ENCODE data around the gene SHOC2.

The SHOC2 gene

GRCh38 chr10:110977662-110978061 lies 58.3 kb downstream of the SHOC2 start:
- H3K4me1 ChIP-seq (ENCODE audit: insufficient read depth, low read length, severe bottlenecking) = peaks cover 6% of the 10 kb centered on the region
- TF ChIP-seq EZH2 (IDR thresholded peaks at IDR 0.05; ENCODE audit: borderline replicate concordance, low read length) (no peak), CTCF (IDR thresholded peaks at IDR 0.05; ENCODE audit: low read length) (no peak)
- no peak overlapping the region for H2AFZ ChIP-seq (ENCODE audit: low read length)
- H4K20me1 ChIP-seq (ENCODE audit: insufficient read depth, low read length) = no peaks in the 10 kb centered on the region
- H3K27ac ChIP-seq (ENCODE audit: low read depth, low read length, poor library complexity, severe bottlenecking) = no peak overlapping the region
- peaks cover 43% of the 10 kb centered on the region for H3K36me3 ChIP-seq (ENCODE audit: insufficient read depth, low read length)
- no peak overlapping the region for H3K9ac ChIP-seq (ENCODE audit: low read length)
- no peak overlapping the region for H3K4me3 ChIP-seq (ENCODE audit: low read depth, low read length, poor library complexity, severe bottlenecking)
- H3K4me2 ChIP-seq (ENCODE audit: low read length) = no peak overlapping the region
- no peaks in the 10 kb centered on the region for H3K27me3 ChIP-seq (ENCODE audit: insufficient read depth, low read length)
- H3K79me2 ChIP-seq (ENCODE audit: insufficient read depth, low read length) = peaks cover 86% of the 10 kb centered on the region
- H3K9me2 ChIP-seq (ENCODE audit: low read depth, low read length) = no peaks in the 10 kb centered on the region
- no peaks in the 10 kb centered on the region for H3F3A ChIP-seq (ENCODE audit: insufficient read depth, low read length)
- no peaks in the 10 kb centered on the region; the same call in 1 of the 2 replicates for H3K9me3 ChIP-seq (ENCODE audit: low read length)

GRCh38 chr10:110978204-110978603 lies 58.8 kb downstream of the SHOC2 start:
- no peak overlapping the region for H3K27ac ChIP-seq (ENCODE audit: low read depth, low read length, poor library complexity, severe bottlenecking)
- H3K4me1 ChIP-seq (ENCODE audit: insufficient read depth, low read length, severe bottlenecking) = peaks cover 6% of the 10 kb centered on the region
- no peak overlapping the region for H3K4me3 ChIP-seq (ENCODE audit: low read depth, low read length, poor library complexity, severe bottlenecking)
- H3K27me3 ChIP-seq (ENCODE audit: insufficient read depth, low read length) = no peaks in the 10 kb centered on the region
- H3K79me2 ChIP-seq (ENCODE audit: insufficient read depth, low read length) = peaks cover 86% of the 10 kb centered on the region
- no peaks in the 10 kb centered on the region; the same call in 1 of the 2 replicates for H3K9me3 ChIP-seq (ENCODE audit: low read length)
- H3F3A ChIP-seq (ENCODE audit: insufficient read depth, low read length) = no peaks in the 10 kb centered on the region
- no peaks in the 10 kb centered on the region for H3K9me2 ChIP-seq (ENCODE audit: low read depth, low read length)
- H3K36me3 ChIP-seq (ENCODE audit: insufficient read depth, low read length) = peaks cover 43% of the 10 kb centered on the region
- no peak overlapping the region for H3K9ac ChIP-seq (ENCODE audit: low read length)
- H4K20me1 ChIP-seq (ENCODE audit: insufficient read depth, low read length) = no peaks in the 10 kb centered on the region
- H3K4me2 ChIP-seq (ENCODE audit: low read length) = no peak overlapping the region
- H2AFZ ChIP-seq (ENCODE audit: low read length) = no peak overlapping the region
- TF ChIP-seq CTCF (IDR thresholded peaks at IDR 0.05; ENCODE audit: low read length) (no peak), EZH2 (IDR thresholded peaks at IDR 0.05; ENCODE audit: borderline replicate concordance, low read length) (no peak)

- Histone ChIP-seq H3K36me3 (ENCODE audit: insufficient read depth, low read length) (peaks cover 48% of the 10 kb centered on the region), H4K20me1 (ENCODE audit: insufficient read depth, low read length) (no peaks in the 10 kb centered on the region), H3K27me3 (ENCODE audit: insufficient read depth, low read length) (no peaks in the 10 kb centered on the region), H3K9me2 (ENCODE audit: low read depth, low read length) (no peaks in the 10 kb centered on the region), H3K4me2 (ENCODE audit: low read length) (no peak overlapping the region), H3F3A (ENCODE audit: insufficient read depth, low read length) (no peaks in the 10 kb centered on the region), H3K4me1 (ENCODE audit: insufficient read depth, low read length, severe bottlenecking) (peaks cover 6% of the 10 kb centered on the region), H3K9me3 (ENCODE audit: low read length) (no peaks in the 10 kb centered on the region; the same call in 1 of the 2 replicates), H3K79me2 (ENCODE audit: insufficient read depth, low read length) (peaks cover 85% of the 10 kb centered on the region), H3K4me3 (ENCODE audit: low read depth, low read length, poor library complexity, severe bottlenecking) (no peak overlapping the region), H3K27ac (ENCODE audit: low read depth, low read length, poor library complexity, severe bottlenecking) (no peak overlapping the region), H2AFZ (ENCODE audit: low read length) (no peak overlapping the region), H3K9ac (ENCODE audit: low read length) (no peak overlapping the region)
- TF ChIP-seq EZH2 (IDR thresholded peaks at IDR 0.05; ENCODE audit: borderline replicate concordance, low read length) = no peak
- no peak for TF ChIP-seq CTCF (IDR thresholded peaks at IDR 0.05; ENCODE audit: low read length)
Observed at GRCh38 chr10:110979611-110980010, 60.2 kb downstream of the SHOC2 start.

Measured in OCI-LY1 (cell line).